OCI-LY1 (cell line): ENCODE measurements around the gene ZFP1.

Experiments used
- CTCF ChIP-seq: fragments of 200-600 bp; sonication (generic), shearing (Covaris generic); IDR thresholded peaks from 2 replicates; pipeline ENCODE4 v1.5.1; 2017; ENCODE audit warnings: mild to moderate bottlenecking, antibody characterized with exemption, low read length, moderate library complexity, mixed read lengths
- EZH2 ChIP-seq: fragments of 200-600 bp; sonication (generic), shearing (Covaris generic); IDR thresholded peaks from 2 replicates; pipeline ENCODE4 v1.8.0; 2017; ENCODE audit warnings: borderline replicate concordance, mixed run types, mild to moderate bottlenecking, antibody characterized with exemption, low read length, moderate library complexity, mixed read lengths

- TF ChIP-seq CTCF (no peak), EZH2 (no peak)
Measured at GRCh38 chr16:75198135-75198600, 49.8 kb downstream of the ZFP1 start.
